ELR (cell line): ENCODE results near the gene SMURF2.
"Not testable (repeated sequence)": the region's sequence is repeated elsewhere in the genome, so short reads cannot be mapped to it uniquely, and the experiment has no call there.

Experiments
- DNase-seq: peaks from one replicate; pipeline ENCODE4 v3.0.0-alpha.2; 2015; ENCODE audit warnings: low read depth

Gene SMURF2

GRCh38 chr17:64630309-64631223 is 31.5 kb downstream of the SMURF2 start:
- no peak for DNase-seq

GRCh38 chr17:64628641-64629040 is 33.5 kb downstream of the SMURF2 start:
- DNase-seq, result peak; percentile 51

GRCh38 chr17:64627797-64628196 is 34.3 kb downstream of the SMURF2 start:
- no peak for DNase-seq

GRCh38 chr17:64626827-64627226 is 35.3 kb downstream of the SMURF2 start:
- DNase-seq, result no peak

GRCh38 chr17:64625541-64625940 is 36.6 kb downstream of the SMURF2 start:
- DNase-seq, result peak; percentile 42

- peak; percentile 98 for DNase-seq
Measured at GRCh38 chr17:64622931-64623654, 39.0 kb downstream of the SMURF2 start.

- DNase-seq, result no peak
Measured at GRCh38 chr17:64621772-64622171, 40.3 kb downstream of the SMURF2 start.

GRCh38 chr17:64618848-64619247 is 43.3 kb downstream of the SMURF2 start:
- DNase-seq, result no peak

- DNase-seq, result peak; percentile 54
Measured at GRCh38 chr17:64617125-64617780, 44.9 kb downstream of the SMURF2 start.

GRCh38 chr17:64615028-64615677 is 47.0 kb downstream of the SMURF2 start:
- DNase-seq, result peak; percentile 63

- DNase-seq, result no peak
Measured at GRCh38 chr17:64614266-64615027, 47.7 kb downstream of the SMURF2 start.

- no peak for DNase-seq
Measured at GRCh38 chr17:64611369-64611768, 50.7 kb downstream of the SMURF2 start.

- DNase-seq, result not testable (repeated sequence)
Measured at GRCh38 chr17:64610244-64610643, 51.9 kb downstream of the SMURF2 start.

GRCh38 chr17:64608571-64608981 is 53.5 kb downstream of the SMURF2 start:
- peak; percentile 79 for DNase-seq

GRCh38 chr17:64607862-64608565 is 54.1 kb downstream of the SMURF2 start:
- DNase-seq, result no peak

GRCh38 chr17:64604532-64604931 is 57.6 kb downstream of the SMURF2 start:
- DNase-seq, result not testable (repeated sequence)

- DNase-seq, result no peak
Measured at GRCh38 chr17:64603987-64604386, 58.1 kb downstream of the SMURF2 start.

GRCh38 chr17:64599827-64600226 is 62.3 kb downstream of the SMURF2 start:
- DNase-seq, result no peak

- peak; percentile 48 for DNase-seq
Measured at GRCh38 chr17:64599187-64599676, 62.9 kb downstream of the SMURF2 start.

GRCh38 chr17:64598672-64599071 is 63.4 kb downstream of the SMURF2 start:
- DNase-seq, result no peak
